DND-41 (cell line): Measurements from ENCODE around the gene DTNBP1.

ENCODE experiments used
- ATAC-seq: fragments of 200-7000 bp; cut with Tn5 transposase; 3 replicates; pipeline ENCODE4 v1.9.1; 2021; ENCODE audit warnings: low read depth; ENCODE audit not compliant: insufficient read depth
- DNase-seq: peaks from one replicate; pipeline ENCODE4 v3.0.0-alpha.2; 2020
- H2AFZ ChIP-seq: 2 replicates; pipeline ENCODE4 v1.6.0; 2012; ENCODE audit warnings: low read depth, low read length
- H3K27ac ChIP-seq: 2 replicates; pipeline ENCODE4 v1.5.1; 2012; ENCODE audit warnings: low read length, inconsistent platforms
- H3K27me3 ChIP-seq: fragments of 200-600 bp; sonication (generic); 2 replicates; pipeline ENCODE4 v1.6.0; 2012; ENCODE audit warnings: low read length, mild to moderate bottlenecking, inconsistent platforms; ENCODE audit not compliant: insufficient read depth, poor library complexity
- H3K36me3 ChIP-seq: 2 replicates; pipeline ENCODE4 v1.5.1; 2012; ENCODE audit warnings: low read length, inconsistent platforms; ENCODE audit not compliant: insufficient read depth
- H3K4me1 ChIP-seq: 2 replicates; pipeline ENCODE4 v1.5.1; 2012; ENCODE audit warnings: mild to moderate bottlenecking, low read length; ENCODE audit not compliant: insufficient read depth
- H3K4me2 ChIP-seq: 2 replicates; pipeline ENCODE4 v1.6.0; 2012; ENCODE audit warnings: mild to moderate bottlenecking, moderate library complexity, low read length, inconsistent platforms; ENCODE audit not compliant: insufficient read depth
- H3K4me3 ChIP-seq, 2 experiments: fragments of 200-600 bp in 1 of 2; shearing (Covaris generic) in 1 of 2; 2 replicates each; pipeline ENCODE4 v1.5.1; 2012 to 2016; ENCODE audit warnings: inconsistent platforms in 2 of 2, low read length in 2 of 2, mild to moderate bottlenecking in 2 of 2, low read depth in 1 of 2, moderate library complexity in 1 of 2
- H3K79me2 ChIP-seq: 2 replicates; pipeline ENCODE4 v1.6.0; 2012; ENCODE audit warnings: low read length, inconsistent platforms; ENCODE audit not compliant: insufficient read depth
- H3K9ac ChIP-seq: 2 replicates; pipeline ENCODE4 v1.6.0; 2012; ENCODE audit warnings: low read depth, mild to moderate bottlenecking, inconsistent platforms, low read length, moderate library complexity
- H3K9me3 ChIP-seq: 2 replicates; pipeline ENCODE4 v1.5.1; 2012; ENCODE audit warnings: low read length, moderate library complexity, mild to moderate bottlenecking, inconsistent platforms; ENCODE audit not compliant: insufficient read depth, severe bottlenecking
- H4K20me1 ChIP-seq: 2 replicates; pipeline ENCODE4 v1.6.0; 2012; ENCODE audit warnings: low read length; ENCODE audit not compliant: insufficient read depth
- EZH2 ChIP-seq: IDR thresholded peaks from 3 replicates; pipeline ENCODE4 v1.6.1; 2012; ENCODE audit warnings: borderline replicate concordance, low read depth, mild to moderate bottlenecking, moderate library complexity, low read length, inconsistent platforms; ENCODE audit not compliant: severe bottlenecking
- TF ChIP-seq, protein P1 (sequence below): IDR thresholded peaks from 2 replicates; pipeline ENCODE4 v1.5.1; 2012; ENCODE audit warnings: borderline replicate concordance, low read length, moderate library complexity, mild to moderate bottlenecking; ENCODE audit not compliant: poor library complexity, severe bottlenecking; ENCODE audit errors: extremely low read depth

The DTNBP1 gene

DNA sequence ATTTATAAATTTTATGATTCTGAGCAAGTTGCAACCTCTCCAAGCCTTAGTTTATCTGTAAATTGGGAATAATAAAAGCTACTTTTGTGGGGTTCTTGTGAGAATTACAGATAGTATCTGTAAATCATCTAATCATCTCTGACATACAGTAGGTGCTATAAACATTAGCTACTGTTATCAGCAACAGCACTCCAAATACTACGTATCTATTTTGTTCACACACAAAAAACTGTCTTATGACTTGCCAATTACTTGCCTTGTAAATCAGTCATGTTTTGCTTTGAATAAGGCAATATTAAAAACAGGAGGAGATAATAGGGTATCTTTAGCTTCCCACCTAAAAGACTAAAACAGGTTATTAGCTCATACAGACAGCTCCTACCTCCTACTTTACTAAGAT is 36.7 kb downstream of the DTNBP1 start:
- no peaks in the 10 kb centered on the region for H3K27me3 ChIP-seq
- H3K4me2 ChIP-seq = no peak overlapping the region
- H3K4me1 ChIP-seq = peaks cover 21% of the 10 kb centered on the region
- no peak overlapping the region for H3K4me3 ChIP-seq
- H3K36me3 ChIP-seq = peaks cover 23% of the 10 kb centered on the region; the same call in 1 of the 2 replicates
- H3K9me3 ChIP-seq = no peaks in the 10 kb centered on the region
- DNase-seq (no peak), ATAC-seq (no peak)
- no peak overlapping the region for H3K9ac ChIP-seq
- H4K20me1 ChIP-seq = peaks cover 14% of the 10 kb centered on the region; the same call in 1 of the 2 replicates
- no peak overlapping the region for H2AFZ ChIP-seq
- TF ChIP-seq, protein P1, sequence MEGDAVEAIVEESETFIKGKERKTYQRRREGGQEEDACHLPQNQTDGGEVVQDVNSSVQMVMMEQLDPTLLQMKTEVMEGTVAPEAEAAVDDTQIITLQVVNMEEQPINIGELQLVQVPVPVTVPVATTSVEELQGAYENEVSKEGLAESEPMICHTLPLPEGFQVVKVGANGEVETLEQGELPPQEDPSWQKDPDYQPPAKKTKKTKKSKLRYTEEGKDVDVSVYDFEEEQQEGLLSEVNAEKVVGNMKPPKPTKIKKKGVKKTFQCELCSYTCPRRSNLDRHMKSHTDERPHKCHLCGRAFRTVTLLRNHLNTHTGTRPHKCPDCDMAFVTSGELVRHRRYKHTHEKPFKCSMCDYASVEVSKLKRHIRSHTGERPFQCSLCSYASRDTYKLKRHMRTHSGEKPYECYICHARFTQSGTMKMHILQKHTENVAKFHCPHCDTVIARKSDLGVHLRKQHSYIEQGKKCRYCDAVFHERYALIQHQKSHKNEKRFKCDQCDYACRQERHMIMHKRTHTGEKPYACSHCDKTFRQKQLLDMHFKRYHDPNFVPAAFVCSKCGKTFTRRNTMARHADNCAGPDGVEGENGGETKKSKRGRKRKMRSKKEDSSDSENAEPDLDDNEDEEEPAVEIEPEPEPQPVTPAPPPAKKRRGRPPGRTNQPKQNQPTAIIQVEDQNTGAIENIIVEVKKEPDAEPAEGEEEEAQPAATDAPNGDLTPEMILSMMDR = no peak
- no peak for TF ChIP-seq EZH2
- peaks cover 21% of the 10 kb centered on the region for H3K79me2 ChIP-seq
- H3K27ac ChIP-seq = no peak overlapping the region

DNA sequence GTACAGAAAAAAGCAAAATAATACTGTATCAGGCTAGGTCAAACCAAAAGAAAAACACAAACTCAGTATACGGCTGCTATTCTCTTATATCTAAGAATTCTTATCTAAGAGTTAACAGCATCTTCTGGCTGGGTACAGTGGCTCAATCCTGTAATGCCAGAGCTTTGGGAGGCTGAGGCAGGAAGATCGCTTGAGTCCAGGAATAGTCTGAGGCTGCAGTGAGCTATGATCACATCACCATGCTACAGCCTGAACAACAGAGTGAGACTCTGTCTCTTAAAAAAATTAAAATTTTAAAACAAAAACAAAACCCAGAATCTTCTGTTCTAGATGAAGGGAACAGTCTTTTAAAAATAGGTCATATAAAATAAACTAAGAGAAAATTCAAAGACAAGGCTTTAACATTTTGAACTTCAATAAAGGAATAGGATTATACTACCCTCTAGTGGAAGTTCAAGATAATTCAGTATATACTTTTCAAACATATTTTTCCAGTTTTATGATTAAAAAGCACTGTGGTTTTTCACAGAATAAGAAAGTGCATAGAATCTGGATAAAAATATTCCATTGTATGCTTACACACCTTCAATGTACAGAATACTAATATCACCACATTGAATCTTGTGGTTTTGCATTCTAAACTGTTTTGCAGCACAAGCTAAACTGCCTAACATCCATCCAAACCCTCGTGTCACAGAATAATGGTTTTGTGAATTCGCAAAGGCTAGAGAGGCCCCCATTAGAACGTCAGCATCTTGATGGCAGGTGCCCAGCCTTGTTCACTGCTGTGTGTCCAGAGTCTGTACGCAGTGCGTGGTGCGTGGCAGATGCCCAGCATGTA is 39.3 kb downstream of the DTNBP1 start:
- Histone ChIP-seq H2AFZ (no peak overlapping the region), H3K36me3 (peaks cover 23% of the 10 kb centered on the region; the same call in 1 of the 2 replicates), H3K9me3 (no peaks in the 10 kb centered on the region), H3K4me3 (no peak overlapping the region), H3K4me1 (peaks cover 15% of the 10 kb centered on the region), H3K9ac (no peak overlapping the region), H4K20me1 (peaks cover 18% of the 10 kb centered on the region; the same call in 1 of the 2 replicates), H3K79me2 (peaks cover 34% of the 10 kb centered on the region), H3K27me3 (no peaks in the 10 kb centered on the region), H3K4me2 (no peak overlapping the region), H3K27ac (peak overlapping the region; percentile 20; the same call in 1 of the 2 replicates)
- ATAC-seq (peak; percentile 35; the same call in 1 of the 3 replicates), DNase-seq (no peak)
- TF ChIP-seq, protein P1 = peak; percentile 62
- TF ChIP-seq EZH2 = no peak

DNA sequence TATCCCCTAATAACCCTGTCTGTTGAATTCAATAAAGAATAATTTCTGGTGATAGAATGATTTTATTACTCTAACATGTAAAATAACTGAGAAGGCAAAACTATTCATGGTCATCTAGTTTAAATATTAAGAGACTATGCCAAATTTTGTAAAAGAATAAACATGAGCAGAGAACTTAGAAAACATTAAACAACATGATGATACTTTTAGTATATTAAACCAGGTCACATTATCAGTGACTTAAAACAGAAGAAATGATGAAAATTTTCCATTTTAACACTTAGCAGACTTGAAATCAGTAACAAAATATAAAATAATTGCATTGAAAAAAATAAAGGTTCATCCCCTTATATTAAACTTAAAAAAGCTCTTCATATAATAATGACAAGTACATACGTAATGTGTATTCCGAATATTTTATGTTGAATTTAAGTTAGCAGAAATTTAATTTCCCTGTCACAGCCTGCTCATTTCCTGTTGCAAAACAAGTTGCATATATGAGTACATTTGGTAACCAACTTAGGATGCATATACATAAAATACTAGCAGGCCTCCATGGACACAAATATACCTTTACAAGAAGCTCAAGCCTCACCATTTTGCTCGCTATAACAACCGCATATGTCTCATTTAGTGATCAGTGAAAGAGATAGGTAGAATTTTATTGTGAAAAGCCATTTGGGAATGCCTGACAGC is 40.6 kb downstream of the DTNBP1 start:
- H3K9me3 ChIP-seq = no peaks in the 10 kb centered on the region
- H2AFZ ChIP-seq = no peak overlapping the region
- H3K79me2 ChIP-seq = peaks cover 46% of the 10 kb centered on the region
- H3K9ac ChIP-seq = no peak overlapping the region
- H3K4me3 ChIP-seq = no peak overlapping the region
- DNase-seq = no peak
- H3K4me1 ChIP-seq = peaks cover 15% of the 10 kb centered on the region
- no peak for TF ChIP-seq EZH2
- TF ChIP-seq, protein P1 = no peak
- peak overlapping the region; percentile 20; the same call in 1 of the 2 replicates for H3K27ac ChIP-seq
- peaks cover 21% of the 10 kb centered on the region; the same call in 1 of the 2 replicates for H4K20me1 ChIP-seq
- no peaks in the 10 kb centered on the region for H3K27me3 ChIP-seq
- peaks cover 20% of the 10 kb centered on the region; the same call in 1 of the 2 replicates for H3K36me3 ChIP-seq
- no peak for ATAC-seq
- H3K4me2 ChIP-seq = no peak overlapping the region
